Activated T-helper 1 cell treated with anti-CD3 and anti-CD28 coated beads, Interleukin-12 subunit alpha, Interleukin-12 subunit beta, Interleukin-2, Interleukin-4 antibody, amounts not matched to agents 30 ng/mL and 10 ng/mL and 1 ng/mL, durations not matched to agents 14 hours and 24 hours and 36 hours (primary cell): ENCODE results near the gene CNKSR3. TPM values are rescaled to one million over a fixed set of nuclear protein-coding genes. Genes with fewer than 3 reads are reported as not detected.

Experiments used
- DNase-seq: peaks from one replicate; pipeline ENCODE4 v3.0.0; 2021; ENCODE audit warnings: low spot score
- H3K27ac Mint-ChIP-seq: one replicate; pipeline ENCODE4 v1.8.0; 2021; ENCODE audit warnings: mild to moderate bottlenecking, mixed read lengths
- H3K27me3 Mint-ChIP-seq: one replicate; pipeline ENCODE4 v1.8.0; 2022; ENCODE audit warnings: mild to moderate bottlenecking, moderate library complexity, mixed read lengths; ENCODE audit not compliant: insufficient read depth
- H3K36me3 Mint-ChIP-seq: one replicate; pipeline ENCODE4 v1.8.0; 2021; ENCODE audit warnings: low read depth, mixed read lengths
- H3K4me1 Mint-ChIP-seq: one replicate; pipeline ENCODE4 v1.8.0; 2021; ENCODE audit warnings: low read depth, mixed read lengths
- H3K4me3 Mint-ChIP-seq: one replicate; pipeline ENCODE4 v1.8.0; 2021; ENCODE audit warnings: mild to moderate bottlenecking, moderate library complexity, mixed read lengths
- H3K9me3 Mint-ChIP-seq: one replicate; pipeline ENCODE4 v1.8.0; 2021; ENCODE audit warnings: mixed read lengths
- intact Hi-C: fragments of 100-400 bp; cut with micrococcal nuclease; formaldehyde crosslinking; loops from one replicate; pipeline ENCODE4 v1.15.1; 2024
- total RNA-seq: library from RNA; stranded (reverse); gene quantifications from 2 replicates; pipeline ENCODE4 v1.2.3, GENCODE V29; 2022

The CNKSR3 gene
- total RNA-seq, 1 donor from 2014 or later, result not detected

- Mint-ChIP-seq H3K9me3 (no peaks in the 10 kb centered on the region), H3K27me3 (peaks cover 7% of the 10 kb centered on the region), H3K27ac (no peak overlapping the region), H3K4me1 (no peaks in the 10 kb centered on the region), H3K4me3 (no peak overlapping the region), H3K36me3 (no peaks in the 10 kb centered on the region)
- DNase-seq, result no peak
- intact Hi-C loops, result no loop called here
Measured at GRCh38 chr6:154462425-154462824, 48.1 kb downstream of the CNKSR3 start.

GRCh38 chr6:154461348-154461747, 49.1 kb downstream of the CNKSR3 start:
- intact Hi-C loops, result no loop called here
- H3K36me3 Mint-ChIP-seq, result no peaks in the 10 kb centered on the region
- DNase-seq, result no peak
- H3K27ac Mint-ChIP-seq, result no peak overlapping the region
- H3K4me3 Mint-ChIP-seq, result no peak overlapping the region
- peaks cover 6% of the 10 kb centered on the region for H3K27me3 Mint-ChIP-seq
- H3K4me1 Mint-ChIP-seq, result no peaks in the 10 kb centered on the region
- no peaks in the 10 kb centered on the region for H3K9me3 Mint-ChIP-seq

- H3K27ac Mint-ChIP-seq, result no peak overlapping the region
- no peaks in the 10 kb centered on the region for H3K4me1 Mint-ChIP-seq
- H3K36me3 Mint-ChIP-seq, result no peaks in the 10 kb centered on the region
- intact Hi-C loops, result no loop called here
- H3K9me3 Mint-ChIP-seq, result no peaks in the 10 kb centered on the region
- no peak for DNase-seq
- peaks cover 3% of the 10 kb centered on the region for H3K27me3 Mint-ChIP-seq
- no peak overlapping the region for H3K4me3 Mint-ChIP-seq
Measured at GRCh38 chr6:154460306-154461071, 50.0 kb downstream of the CNKSR3 start.

GRCh38 chr6:154459513-154459912, 51.0 kb downstream of the CNKSR3 start:
- intact Hi-C loops, result no loop called here
- Mint-ChIP-seq H3K27me3 (peaks cover 3% of the 10 kb centered on the region), H3K27ac (no peak overlapping the region), H3K9me3 (no peaks in the 10 kb centered on the region), H3K36me3 (no peaks in the 10 kb centered on the region), H3K4me3 (no peak overlapping the region), H3K4me1 (no peaks in the 10 kb centered on the region)
- no peak for DNase-seq

- Mint-ChIP-seq H3K4me3 (no peak overlapping the region), H3K36me3 (no peaks in the 10 kb centered on the region), H3K4me1 (no peaks in the 10 kb centered on the region), H3K27me3 (peaks cover 3% of the 10 kb centered on the region), H3K9me3 (no peaks in the 10 kb centered on the region), H3K27ac (no peak overlapping the region)
- no peak for DNase-seq
- intact Hi-C loops, result no loop called here
Measured at GRCh38 chr6:154458565-154459470, 51.7 kb downstream of the CNKSR3 start.

- Mint-ChIP-seq H3K9me3 (no peaks in the 10 kb centered on the region), H3K4me1 (no peaks in the 10 kb centered on the region), H3K27ac (no peak overlapping the region), H3K4me3 (no peak overlapping the region), H3K36me3 (no peaks in the 10 kb centered on the region), H3K27me3 (peaks cover 3% of the 10 kb centered on the region)
- no peak for DNase-seq
- intact Hi-C loops, result no loop called here
Measured at GRCh38 chr6:154457881-154458284, 52.6 kb downstream of the CNKSR3 start.

GRCh38 chr6:154457046-154457713, 53.3 kb downstream of the CNKSR3 start:
- DNase-seq, result no peak
- Mint-ChIP-seq H3K9me3 (no peaks in the 10 kb centered on the region), H3K4me3 (no peak overlapping the region), H3K27me3 (peaks cover 3% of the 10 kb centered on the region), H3K27ac (no peak overlapping the region), H3K4me1 (no peaks in the 10 kb centered on the region), H3K36me3 (no peaks in the 10 kb centered on the region)
- intact Hi-C loops, result no loop called here

- no peaks in the 10 kb centered on the region for H3K36me3 Mint-ChIP-seq
- no peaks in the 10 kb centered on the region for H3K4me1 Mint-ChIP-seq
- no peak overlapping the region for H3K27ac Mint-ChIP-seq
- intact Hi-C loops, result no loop called here
- no peak for DNase-seq
- H3K27me3 Mint-ChIP-seq, result no peaks in the 10 kb centered on the region
- no peak overlapping the region for H3K4me3 Mint-ChIP-seq
- H3K9me3 Mint-ChIP-seq, result no peaks in the 10 kb centered on the region
Measured at GRCh38 chr6:154453329-154453728, 57.2 kb downstream of the CNKSR3 start.

GRCh38 chr6:154450498-154450897, 60.0 kb downstream of the CNKSR3 start:
- H3K4me1 Mint-ChIP-seq, result no peaks in the 10 kb centered on the region
- no peak overlapping the region for H3K4me3 Mint-ChIP-seq
- H3K9me3 Mint-ChIP-seq, result no peaks in the 10 kb centered on the region
- DNase-seq, result no peak
- no peaks in the 10 kb centered on the region for H3K36me3 Mint-ChIP-seq
- H3K27me3 Mint-ChIP-seq, result no peaks in the 10 kb centered on the region
- intact Hi-C loops, result no loop called here
- H3K27ac Mint-ChIP-seq, result no peak overlapping the region

- H3K4me3 Mint-ChIP-seq, result no peak overlapping the region
- H3K27ac Mint-ChIP-seq, result no peak overlapping the region
- no peaks in the 10 kb centered on the region for H3K27me3 Mint-ChIP-seq
Measured at GRCh38 chr6:154448448-154449096, 61.9 kb downstream of the CNKSR3 start.

GRCh38 chr6:154447954-154448353, 62.5 kb downstream of the CNKSR3 start:
- Mint-ChIP-seq H3K4me3 (no peak overlapping the region), H3K4me1 (no peaks in the 10 kb centered on the region), H3K36me3 (no peaks in the 10 kb centered on the region), H3K9me3 (no peaks in the 10 kb centered on the region), H3K27ac (no peak overlapping the region), H3K27me3 (no peaks in the 10 kb centered on the region)
- no peak for DNase-seq
- intact Hi-C loops, result no loop called here

More at GRCh38 chr6:154448448-154449096, 61.9 kb downstream of the CNKSR3 start:
- Mint-ChIP-seq H3K9me3 (no peaks in the 10 kb centered on the region), H3K4me1 (no peaks in the 10 kb centered on the region), H3K36me3 (no peaks in the 10 kb centered on the region)
- intact Hi-C loops, result no loop called here
- DNase-seq, result no peak

- DNase-seq, result no peak
- Mint-ChIP-seq H3K4me3 (no peak overlapping the region), H3K27me3 (no peaks in the 10 kb centered on the region), H3K36me3 (no peaks in the 10 kb centered on the region), H3K4me1 (no peaks in the 10 kb centered on the region), H3K27ac (no peak overlapping the region), H3K9me3 (no peaks in the 10 kb centered on the region)
- intact Hi-C loops, result no loop called here
Measured at GRCh38 chr6:154446984-154447383, 63.5 kb downstream of the CNKSR3 start.
